Effector memory CD8-positive, alpha-beta T cell (primary cell): ENCODE measurements around the gene TMEM218.

Experiments used
- ATAC-seq: fragments of 150-1000 bp; cut with Tn5 transposase; replicated peaks from 2 replicates; pipeline ENCODE4 v1.10.0; 2021; ENCODE audit warnings: mild to moderate bottlenecking, moderate library complexity
- DNase-seq, 3 experiments: peaks; one replicate each; pipeline ENCODE4 v3.0.0; 2021
- H3K27ac Mint-ChIP-seq, 2 donors: one replicate each; pipeline ENCODE4 v1.8.0; 2022; ENCODE audit warnings: mild to moderate bottlenecking in 2 of 2, mixed read lengths in 2 of 2, moderate library complexity in 2 of 2
- H3K27me3 Mint-ChIP-seq, 2 donors: one replicate each; pipeline ENCODE4 v1.8.0; 2022; ENCODE audit warnings: mixed read lengths in 2 of 2
- H3K36me3 Mint-ChIP-seq: one replicate; pipeline ENCODE4 v1.8.0; 2022; ENCODE audit warnings: mild to moderate bottlenecking, moderate library complexity, mixed read lengths; ENCODE audit not compliant: insufficient read depth
- H3K4me1 Mint-ChIP-seq, 2 donors: one replicate each; pipeline ENCODE4 v1.8.0; 2022; ENCODE audit warnings: low read depth in 2 of 2, mixed read lengths in 2 of 2
- H3K4me3 Mint-ChIP-seq, 2 donors: one replicate each; pipeline ENCODE4 v1.8.0; 2022; ENCODE audit warnings: mild to moderate bottlenecking in 2 of 2, mixed read lengths in 2 of 2, moderate library complexity in 2 of 2
- H3K9me3 Mint-ChIP-seq, 2 donors: one replicate each; pipeline ENCODE4 v1.8.0; 2022; ENCODE audit warnings: mixed read lengths in 2 of 2

The TMEM218 gene

DNA sequence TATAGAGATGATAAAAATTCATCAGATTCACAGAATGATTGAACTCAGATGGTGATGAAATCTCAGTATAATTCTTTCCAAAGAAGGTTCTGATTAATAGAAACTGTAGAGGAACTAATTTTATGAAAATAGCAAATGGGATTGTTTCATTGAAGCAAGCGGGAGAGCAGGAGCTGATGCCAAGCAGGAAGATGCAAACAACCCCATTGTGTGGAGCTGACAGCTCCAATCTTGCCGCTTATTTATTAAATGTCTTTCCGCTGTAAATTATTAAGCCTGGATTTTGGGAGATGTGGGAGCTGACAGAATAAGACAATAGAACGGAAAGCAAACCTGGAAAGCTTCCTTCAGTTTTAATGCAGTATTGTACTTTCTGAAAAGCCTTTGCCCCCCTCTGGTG, 6.0 kb upstream of the TMEM218 start:
- Mint-ChIP-seq H3K4me1 (no peaks in the 10 kb centered on the region), H3K4me3 (no peak overlapping the region), H3K36me3 (no peaks in the 10 kb centered on the region), H3K27ac (no peak overlapping the region), H3K9me3 (peaks cover 0 to 1% of the 10 kb centered on the region in 2 donors), H3K27me3 (peaks cover 15 to 51% of the 10 kb centered on the region in 2 donors)
- DNase-seq (no peak), ATAC-seq (no peak)

DNA sequence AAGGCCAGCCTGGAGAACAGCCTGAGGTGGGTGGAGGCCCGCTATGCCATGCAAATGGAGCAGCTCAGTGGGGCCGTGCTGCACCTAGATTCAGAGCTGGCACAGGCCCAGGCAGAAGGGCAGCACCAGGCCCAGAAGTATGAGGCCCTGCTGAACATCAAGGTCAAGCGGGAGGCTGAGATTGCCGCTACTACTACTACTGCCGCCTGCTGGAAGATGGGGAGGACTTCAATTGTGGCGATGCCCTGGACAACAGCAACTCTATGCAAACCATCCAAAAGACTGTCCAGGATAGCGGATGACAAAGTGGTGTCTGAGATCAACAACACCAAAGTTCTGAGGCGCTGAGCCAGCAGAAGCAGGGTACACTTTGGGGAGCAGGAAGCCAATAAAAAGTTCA, 3.1 kb upstream of the TMEM218 start:
- Mint-ChIP-seq H3K36me3 (peaks cover 8% of the 10 kb centered on the region), H3K27me3 (peaks cover 15 to 28% of the 10 kb centered on the region in 2 donors), H3K9me3 (peaks cover 0 to 6% of the 10 kb centered on the region in 2 donors), H3K4me1 (peaks cover 13 to 20% of the 10 kb centered on the region in 2 donors), H3K4me3 (no peak overlapping the region), H3K27ac (no peak overlapping the region)
- ATAC-seq (no peak), DNase-seq (no peak)

- peaks cover 8% of the 10 kb centered on the region for H3K36me3 Mint-ChIP-seq
- H3K4me1 Mint-ChIP-seq, result peaks cover 13 to 20% of the 10 kb centered on the region in 2 donors
- H3K4me3 Mint-ChIP-seq, result peak overlapping the region; percentile 87 to 100
- peak overlapping the region; percentile 93 to 99 for H3K27ac Mint-ChIP-seq
- peaks cover 3 to 8% of the 10 kb centered on the region in 2 donors for H3K27me3 Mint-ChIP-seq
- peaks cover 0 to 6% of the 10 kb centered on the region in 2 donors for H3K9me3 Mint-ChIP-seq
- DNase-seq (no peak), ATAC-seq (no peak)
Observed at GRCh38 chr11:125112208-125112604, 780 bp upstream of the TMEM218 start.

- DNase-seq (peak in 1 of 3 experiments; percentile 2), ATAC-seq (no peak)
- no peaks in the 10 kb centered on the region for H3K27me3 Mint-ChIP-seq
- H3K36me3 Mint-ChIP-seq, result peaks cover 8% of the 10 kb centered on the region
- peak overlapping the region; percentile 87 to 100 for H3K4me3 Mint-ChIP-seq
- peaks cover 15 to 23% of the 10 kb centered on the region in 2 donors for H3K4me1 Mint-ChIP-seq
- H3K9me3 Mint-ChIP-seq, result peaks cover 0 to 6% of the 10 kb centered on the region in 2 donors
- peak overlapping the region; percentile 93 to 99 for H3K27ac Mint-ChIP-seq
Observed at GRCh38 chr11:125111001-125111342, 454 bp downstream of the TMEM218 start.

DNA sequence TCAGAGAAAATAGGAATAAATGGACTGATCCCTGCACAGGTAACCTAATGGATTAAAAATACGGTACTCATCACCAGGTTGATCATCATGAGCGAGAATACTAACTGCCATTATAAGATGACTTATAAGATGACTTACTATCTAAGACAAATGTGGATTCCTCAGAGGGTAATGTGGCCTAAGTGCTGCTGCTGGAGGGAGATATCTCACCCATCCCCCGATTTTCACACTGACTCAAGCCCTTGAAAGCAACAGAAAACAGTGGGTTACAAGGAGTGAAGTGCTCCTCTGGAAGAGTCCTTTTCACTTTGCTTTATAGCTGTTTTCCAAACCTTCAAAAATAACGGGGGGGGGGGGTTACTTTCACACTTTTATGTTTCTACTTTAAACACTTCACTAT, 920 bp downstream of the TMEM218 start:
- peaks cover 0 to 6% of the 10 kb centered on the region in 2 donors for H3K9me3 Mint-ChIP-seq
- H3K4me1 Mint-ChIP-seq, result peaks cover 15 to 25% of the 10 kb centered on the region in 2 donors
- ATAC-seq, result no peak
- no peak for DNase-seq
- peaks cover 8% of the 10 kb centered on the region for H3K36me3 Mint-ChIP-seq
- peak overlapping the region; percentile 93 to 99 for H3K27ac Mint-ChIP-seq
- H3K27me3 Mint-ChIP-seq, result no peaks in the 10 kb centered on the region
- H3K4me3 Mint-ChIP-seq, result peak overlapping the region; percentile 87 to 100

DNA sequence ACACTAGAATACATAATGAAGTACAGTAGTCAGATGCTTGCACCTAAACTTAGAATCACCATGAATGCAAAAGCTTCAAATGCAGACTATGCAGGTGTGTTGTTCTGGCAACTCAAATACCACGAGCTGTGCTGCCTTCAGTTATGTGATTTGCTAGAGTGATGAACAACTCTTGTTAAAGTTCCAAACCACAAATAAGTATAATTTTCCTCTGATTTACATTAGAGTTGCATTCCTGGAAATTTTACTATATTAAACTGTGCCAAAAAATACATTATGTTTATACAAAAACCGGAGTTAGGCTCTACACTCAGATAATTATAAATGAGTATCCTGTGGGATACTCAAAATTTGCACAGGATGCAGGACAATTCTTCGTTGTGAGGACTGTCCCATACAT, 3.0 kb downstream of the TMEM218 start:
- no peak overlapping the region for H3K4me3 Mint-ChIP-seq
- no peak overlapping the region for H3K27ac Mint-ChIP-seq
- peaks cover 0 to 6% of the 10 kb centered on the region in 2 donors for H3K9me3 Mint-ChIP-seq
- H3K36me3 Mint-ChIP-seq, result peaks cover 8% of the 10 kb centered on the region
- ATAC-seq, result no peak
- peaks cover 15 to 30% of the 10 kb centered on the region in 2 donors for H3K4me1 Mint-ChIP-seq
- no peak for DNase-seq
- H3K27me3 Mint-ChIP-seq, result no peaks in the 10 kb centered on the region

GRCh38 chr11:125105926-125106325, 5.5 kb downstream of the TMEM218 start:
- no peak for ATAC-seq
- H3K27me3 Mint-ChIP-seq, result no peaks in the 10 kb centered on the region
- H3K4me1 Mint-ChIP-seq, result peaks cover 6 to 18% of the 10 kb centered on the region in 2 donors
- DNase-seq, result no peak
- H3K4me3 Mint-ChIP-seq, result no peak overlapping the region
- no peaks in the 10 kb centered on the region for H3K9me3 Mint-ChIP-seq
- H3K36me3 Mint-ChIP-seq, result peaks cover 4% of the 10 kb centered on the region
- H3K27ac Mint-ChIP-seq, result peak overlapping the region in 1 of 2 donors; percentile 17

GRCh38 chr11:125102510-125102909, 8.9 kb downstream of the TMEM218 start:
- H3K36me3 Mint-ChIP-seq, result peaks cover 23% of the 10 kb centered on the region
- peaks cover 2 to 11% of the 10 kb centered on the region in 2 donors for H3K4me1 Mint-ChIP-seq
- DNase-seq (no peak), ATAC-seq (no peak)
- H3K9me3 Mint-ChIP-seq, result no peaks in the 10 kb centered on the region
- no peak overlapping the region for H3K4me3 Mint-ChIP-seq
- H3K27me3 Mint-ChIP-seq, result no peaks in the 10 kb centered on the region
- H3K27ac Mint-ChIP-seq, result no peak overlapping the region

GRCh38 chr11:125102025-125102424, 9.4 kb downstream of the TMEM218 start:
- Mint-ChIP-seq H3K9me3 (no peaks in the 10 kb centered on the region), H3K36me3 (peaks cover 23% of the 10 kb centered on the region), H3K4me3 (no peak overlapping the region), H3K4me1 (peaks cover 2 to 11% of the 10 kb centered on the region in 2 donors), H3K27ac (no peak overlapping the region), H3K27me3 (no peaks in the 10 kb centered on the region)
- ATAC-seq (no peak), DNase-seq (no peak)

DNA sequence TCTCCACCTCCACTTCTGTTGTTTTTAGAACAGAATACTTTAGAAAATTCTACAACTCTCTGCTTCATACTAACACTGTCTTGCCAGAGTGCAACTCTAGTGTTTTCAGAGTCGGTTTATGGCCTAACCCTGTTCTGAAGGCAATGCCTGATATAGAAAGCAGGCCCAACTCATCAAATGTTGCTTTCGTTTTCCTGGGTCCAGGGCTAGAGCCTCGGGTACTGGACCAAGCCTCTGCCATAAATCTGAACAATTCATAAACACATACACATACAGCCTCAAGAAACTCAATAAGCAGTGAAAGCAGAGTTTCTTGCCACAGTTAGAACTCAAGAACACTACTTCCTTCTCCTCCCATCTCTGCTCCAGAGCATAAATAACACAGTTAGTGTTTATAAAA, 9.8 kb downstream of the TMEM218 start:
- Mint-ChIP-seq H3K36me3 (peaks cover 23% of the 10 kb centered on the region), H3K4me3 (no peak overlapping the region), H3K9me3 (no peaks in the 10 kb centered on the region), H3K27me3 (no peaks in the 10 kb centered on the region), H3K4me1 (peaks cover 2 to 11% of the 10 kb centered on the region in 2 donors), H3K27ac (no peak overlapping the region)
- ATAC-seq (no peak), DNase-seq (no peak)

GRCh38 chr11:125100136-125100535, 11.3 kb downstream of the TMEM218 start:
- Mint-ChIP-seq H3K36me3 (peaks cover 23% of the 10 kb centered on the region), H3K27me3 (no peaks in the 10 kb centered on the region), H3K4me1 (peaks cover 0 to 5% of the 10 kb centered on the region in 2 donors), H3K9me3 (no peaks in the 10 kb centered on the region), H3K27ac (no peak overlapping the region), H3K4me3 (no peak overlapping the region)
- ATAC-seq (no peak), DNase-seq (no peak)

GRCh38 chr11:125094731-125095130, 16.7 kb downstream of the TMEM218 start:
- Mint-ChIP-seq H3K27ac (no peak overlapping the region), H3K27me3 (no peaks in the 10 kb centered on the region), H3K36me3 (peaks cover 16% of the 10 kb centered on the region), H3K4me1 (no peaks in the 10 kb centered on the region), H3K9me3 (no peaks in the 10 kb centered on the region), H3K4me3 (no peak overlapping the region)
- ATAC-seq (no peak), DNase-seq (no peak)

DNA sequence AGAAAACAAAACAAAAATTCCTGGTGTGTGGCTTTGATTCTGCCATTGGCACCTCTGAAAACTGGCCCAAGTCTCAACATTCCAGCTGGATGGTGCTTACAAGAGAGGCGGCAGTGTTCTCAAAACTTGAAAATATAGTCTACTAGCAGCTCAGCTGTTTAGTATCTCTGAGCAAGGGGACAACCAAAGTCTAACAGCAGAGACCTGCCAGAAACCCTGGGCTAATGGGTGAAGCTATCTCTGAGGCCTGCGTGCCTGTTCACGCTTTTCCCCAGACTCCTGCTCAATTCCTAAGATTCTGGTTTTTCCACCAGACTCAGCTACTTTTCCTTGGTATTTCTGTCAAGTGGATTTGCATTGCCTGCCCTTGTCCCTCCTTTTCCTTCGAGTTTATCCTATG, 17.9 kb downstream of the TMEM218 start:
- H3K27me3 Mint-ChIP-seq, result no peaks in the 10 kb centered on the region
- H3K36me3 Mint-ChIP-seq, result peaks cover 5% of the 10 kb centered on the region
- ATAC-seq (no peak), DNase-seq (no peak)
- H3K4me3 Mint-ChIP-seq, result no peak overlapping the region
- no peak overlapping the region for H3K27ac Mint-ChIP-seq
- H3K9me3 Mint-ChIP-seq, result no peaks in the 10 kb centered on the region
- H3K4me1 Mint-ChIP-seq, result no peaks in the 10 kb centered on the region

DNA sequence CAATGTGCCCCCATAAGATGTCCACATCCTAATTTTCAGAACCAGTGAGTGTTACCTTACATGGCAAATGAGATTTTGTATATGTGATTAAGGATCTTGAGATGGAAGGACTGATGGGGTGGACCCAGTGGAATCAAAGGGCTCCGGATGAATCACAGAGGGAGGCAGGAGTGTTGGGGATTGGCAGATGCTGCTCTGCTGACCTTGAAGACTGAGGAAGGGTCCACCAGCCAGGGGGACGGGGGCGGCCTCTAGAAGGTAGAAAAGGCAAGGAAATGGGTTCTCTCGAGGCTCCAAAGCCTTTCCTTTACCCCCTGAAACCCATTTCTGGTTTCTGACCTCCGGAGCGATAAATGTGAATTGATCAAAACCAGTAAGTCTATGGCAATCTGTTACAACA, 18.8 kb downstream of the TMEM218 start:
- ATAC-seq, result no peak
- peak overlapping the region in 1 of 2 donors; percentile 27 for H3K27ac Mint-ChIP-seq

More for the DNA sequence above, 18.8 kb downstream of the TMEM218 start:
- Mint-ChIP-seq H3K4me3 (no peak overlapping the region), H3K36me3 (peaks cover 3% of the 10 kb centered on the region), H3K9me3 (no peaks in the 10 kb centered on the region), H3K4me1 (no peaks in the 10 kb centered on the region), H3K27me3 (no peaks in the 10 kb centered on the region)
- no peak for DNase-seq
